Right lung (tissue), 10 donors: Measurements from ENCODE around the gene USP17L19. TPM values are rescaled to one million over a fixed set of nuclear protein-coding genes. Genes with fewer than 3 reads are reported as not detected.
"Not testable (repeated sequence)": the region's sequence is repeated elsewhere in the genome, so short reads cannot be mapped to it uniquely, and the experiment has no call there.

Source experiments
- DNase-seq, 2 donors: peaks; one replicate each; pipeline ENCODE4 v3.0.0-alpha.2; 2013
- long read RNA-seq, 8 donors: transcript quantifications; one replicate each; lab custom pipeline, GENCODE V29; 2026
- polyA plus RNA-seq, 5 donors: library from polyadenylated mRNA; unstranded; fragments of 120-200 nt; gene quantifications; one replicate each; pipeline versions ENCODE4 v1.2.1 to v1.2.3, GENCODE V29; 2013; ENCODE audit warnings: inconsistent platforms in 1 of 5, low replicate concordance in 1 of 5; ENCODE audit not compliant: insufficient read length in 5 of 5, insufficient read depth in 1 of 5

USP17L19 gene, protein sequence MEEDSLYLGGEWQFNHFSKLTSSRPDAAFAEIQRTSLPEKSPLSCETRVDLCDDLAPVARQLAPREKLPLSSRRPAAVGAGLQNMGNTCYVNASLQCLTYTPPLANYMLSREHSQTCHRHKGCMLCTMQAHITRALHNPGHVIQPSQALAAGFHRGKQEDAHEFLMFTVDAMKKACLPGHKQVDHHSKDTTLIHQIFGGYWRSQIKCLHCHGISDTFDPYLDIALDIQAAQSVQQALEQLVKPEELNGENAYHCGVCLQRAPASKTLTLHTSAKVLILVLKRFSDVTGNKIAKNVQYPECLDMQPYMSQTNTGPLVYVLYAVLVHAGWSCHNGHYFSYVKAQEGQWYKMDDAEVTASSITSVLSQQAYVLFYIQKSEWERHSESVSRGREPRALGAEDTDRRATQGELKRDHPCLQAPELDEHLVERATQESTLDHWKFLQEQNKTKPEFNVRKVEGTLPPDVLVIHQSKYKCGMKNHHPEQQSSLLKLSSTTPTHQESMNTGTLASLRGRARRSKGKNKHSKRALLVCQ
- not detected for polyA plus RNA-seq
- long read RNA-seq, donor 1 = 0 reads
- long read RNA-seq, donor 2 = 0 reads
- long read RNA-seq, donor 3 = 0 reads
- long read RNA-seq, donor 4 = 0 reads
- long read RNA-seq, donor 5 = 0 reads
- long read RNA-seq, donor 6 = 0 reads
- long read RNA-seq, donor 7 = 0 reads
- long read RNA-seq, donor 8 = 0 reads

DNA sequence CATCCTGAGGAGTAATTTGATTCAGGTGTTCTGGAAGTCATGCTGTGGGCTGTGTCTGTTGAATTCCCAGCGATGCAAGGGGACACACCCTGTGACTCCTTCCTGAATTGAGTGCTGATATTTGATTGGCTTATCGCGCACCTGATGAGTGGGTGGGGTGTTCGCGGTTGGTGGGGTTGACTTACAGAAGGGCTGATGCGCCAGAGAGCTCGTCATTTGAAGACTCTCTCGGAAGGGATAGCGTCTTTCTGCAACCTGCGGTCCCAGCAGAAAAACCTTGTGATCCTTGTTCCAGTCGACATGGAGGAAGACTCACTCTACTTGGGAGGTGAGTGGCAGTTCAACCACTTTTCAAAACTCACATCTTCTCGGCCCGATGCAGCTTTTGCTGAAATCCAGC is at the start of gene USP17L19:
Gene USP17L19 (plus strand): TSS at position 301 of the 400 bp plus-strand sequence. CDS start 0 bp downstream, at position 301.
- DNase-seq = not testable (repeated sequence)

- DNase-seq = not testable (repeated sequence)
Observed at GRCh38 chr4:9210357-9210756, 42.8 kb upstream of the USP17L19 start, which contains the start of gene USP17L10. TSS of gene USP17L10 (plus strand) at chr4:9210657. CDS start at chr4:9210657, 0 bp downstream.

DNA sequence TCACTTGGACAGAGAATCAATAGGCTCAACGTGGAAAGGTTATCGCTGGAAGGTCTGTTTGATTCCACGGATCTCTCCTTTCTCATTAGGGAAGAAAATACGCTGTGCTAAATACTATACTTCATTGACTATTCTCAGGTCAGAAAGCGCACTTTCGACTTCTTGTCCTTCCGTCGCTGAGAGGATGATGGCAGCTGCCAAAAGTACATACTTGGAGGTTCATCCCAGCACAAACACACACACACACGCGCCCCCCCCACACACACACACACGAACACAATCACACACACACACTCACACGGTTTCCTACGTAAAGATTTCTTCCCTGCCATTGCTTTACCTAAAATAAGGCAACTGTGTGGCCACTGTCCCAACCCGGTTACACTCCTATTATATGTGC is 38.5 kb upstream of the USP17L19 start:
- not testable (repeated sequence) for DNase-seq

GRCh38 chr4:9215105-9215504 is 38.1 kb upstream of the USP17L19 start, which contains the start of gene USP17L11:
TSS of gene USP17L11 (plus strand) at chr4:9215405. CDS start at chr4:9215405, 0 bp downstream.
- not testable (repeated sequence) for DNase-seq

- not testable (repeated sequence) for DNase-seq
Observed at GRCh38 chr4:9219852-9220251, 33.3 kb upstream of the USP17L19 start, which contains the start of gene USP17L12. TSS of gene USP17L12 (plus strand) at chr4:9220152. CDS start at chr4:9220152, 0 bp downstream.

DNA sequence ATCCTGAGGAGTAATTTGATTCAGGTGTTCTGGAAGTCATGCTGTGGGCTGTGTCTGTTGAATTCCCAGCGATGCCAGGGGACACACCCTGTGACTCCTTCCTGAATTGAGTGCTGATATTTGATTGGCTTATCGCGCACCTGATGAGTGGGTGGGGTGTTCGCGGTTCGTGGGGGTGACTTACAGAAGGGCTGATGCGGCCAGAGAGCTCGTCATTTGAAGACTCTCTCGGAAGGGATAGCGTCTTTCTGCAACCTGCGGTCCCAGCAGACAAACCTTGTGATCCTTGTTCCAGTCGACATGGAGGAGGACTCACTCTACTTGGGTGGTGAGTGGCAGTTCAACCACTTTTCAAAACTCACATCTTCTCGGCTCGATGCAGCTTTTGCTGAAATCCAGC is 28.6 kb upstream of the USP17L19 start, which contains the start of gene USP17L13:
Gene USP17L13 (plus strand): TSS at position 301 of the 400 bp plus-strand sequence. CDS start 0 bp downstream, at position 301.
- not testable (repeated sequence) for DNase-seq

GRCh38 chr4:9230249-9230648 is 22.9 kb upstream of the USP17L19 start:
- not testable (repeated sequence) for DNase-seq

- DNase-seq = not testable (repeated sequence)
Observed at GRCh38 chr4:9234085-9234484, 19.1 kb upstream of the USP17L19 start, which contains the start of gene USP17L15. TSS of gene USP17L15 (plus strand) at chr4:9234385. CDS start at chr4:9234385, 0 bp downstream.

- DNase-seq = not testable (repeated sequence)
Observed at GRCh38 chr4:9238461-9238860, 14.7 kb upstream of the USP17L19 start.

DNA sequence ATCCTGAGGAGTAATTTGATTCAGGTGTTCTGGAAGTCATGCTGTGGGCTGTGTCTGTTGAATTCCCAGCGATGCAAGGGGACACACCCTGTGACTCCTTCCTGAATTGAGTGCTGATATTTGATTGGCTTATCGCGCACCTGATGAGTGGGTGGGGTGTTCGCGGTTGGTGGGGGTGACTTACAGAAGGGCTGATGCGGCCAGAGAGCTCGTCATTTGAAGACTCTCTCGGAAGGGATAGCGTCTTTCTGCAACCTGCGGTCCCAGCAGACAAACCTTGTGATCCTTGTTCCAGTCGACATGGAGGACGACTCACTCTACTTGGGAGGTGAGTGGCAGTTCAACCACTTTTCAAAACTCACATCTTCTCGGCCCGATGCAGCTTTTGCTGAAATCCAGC is 9.6 kb upstream of the USP17L19 start, which contains the start of gene USP17L17:
Gene USP17L17 (plus strand): TSS at position 301 of the 400 bp plus-strand sequence. CDS start 0 bp downstream, at position 301.
- DNase-seq = not testable (repeated sequence)

DNA sequence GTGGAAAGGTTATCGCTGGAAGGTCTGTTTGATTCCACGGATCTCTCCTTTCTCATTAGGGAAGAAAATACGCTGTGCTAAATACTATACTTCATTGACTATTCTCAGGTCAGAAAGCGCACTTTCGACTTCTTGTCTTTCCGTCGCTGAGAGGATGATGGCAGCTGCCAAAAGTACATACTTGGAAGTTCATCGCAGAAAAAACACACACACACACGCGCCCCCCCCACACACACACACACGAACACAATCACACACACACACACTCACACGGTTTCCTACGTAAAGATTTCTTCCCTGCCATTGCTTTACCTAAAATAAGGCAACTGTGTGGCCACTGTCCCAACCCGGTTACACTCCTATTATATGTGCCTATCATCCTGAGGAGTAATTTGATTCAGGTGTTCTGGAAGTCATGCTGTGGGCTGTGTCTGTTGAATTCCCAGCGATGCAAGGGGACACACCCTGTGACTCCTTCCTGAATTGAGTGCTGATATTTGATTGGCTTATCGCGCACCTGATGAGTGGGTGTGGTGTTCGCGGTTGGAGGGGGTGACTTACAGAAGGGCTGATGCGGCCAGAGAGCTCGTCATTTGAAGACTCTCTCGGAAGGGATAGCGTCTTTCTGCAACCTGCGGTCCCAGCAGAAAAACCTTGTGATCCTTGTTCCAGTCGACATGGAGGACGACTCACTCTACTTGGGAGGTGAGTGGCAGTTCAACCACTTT is 5.1 kb upstream of the USP17L19 start, which contains the start of gene USP17L18:
Gene USP17L18 (plus strand): TSS at position 678 of the 728 bp plus-strand sequence. CDS start 0 bp downstream, at position 678.
- not testable (repeated sequence) for DNase-seq

DNA sequence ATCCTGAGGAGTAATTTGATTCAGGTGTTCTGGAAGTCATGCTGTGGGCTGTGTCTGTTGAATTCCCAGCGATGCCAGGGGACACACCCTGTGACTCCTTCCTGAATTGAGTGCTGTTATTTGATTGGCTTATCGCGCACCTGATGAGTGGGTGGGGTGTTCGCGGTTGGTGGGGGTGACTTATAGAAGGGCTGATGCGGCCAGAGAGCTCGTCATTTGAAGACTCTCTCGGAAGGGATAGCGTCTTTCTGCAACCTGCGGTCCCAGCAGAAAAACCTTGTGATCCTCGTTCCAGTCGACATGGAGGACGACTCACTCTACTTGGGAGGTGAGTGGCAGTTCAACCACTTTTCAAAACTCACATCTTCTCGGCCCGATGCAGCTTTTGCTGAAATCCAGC is 4.6 kb downstream of the USP17L19 start, which contains the start of gene USP17L20:
Gene USP17L20 (plus strand): TSS at position 301 of the 400 bp plus-strand sequence. CDS start 0 bp downstream, at position 301.
- not testable (repeated sequence) for DNase-seq

GRCh38 chr4:9262572-9262971 is 9.4 kb downstream of the USP17L19 start, which contains the start of gene USP17L21:
TSS of gene USP17L21 (plus strand) at chr4:9262872. CDS start at chr4:9262872, 0 bp downstream.
- not testable (repeated sequence) for DNase-seq

DNA sequence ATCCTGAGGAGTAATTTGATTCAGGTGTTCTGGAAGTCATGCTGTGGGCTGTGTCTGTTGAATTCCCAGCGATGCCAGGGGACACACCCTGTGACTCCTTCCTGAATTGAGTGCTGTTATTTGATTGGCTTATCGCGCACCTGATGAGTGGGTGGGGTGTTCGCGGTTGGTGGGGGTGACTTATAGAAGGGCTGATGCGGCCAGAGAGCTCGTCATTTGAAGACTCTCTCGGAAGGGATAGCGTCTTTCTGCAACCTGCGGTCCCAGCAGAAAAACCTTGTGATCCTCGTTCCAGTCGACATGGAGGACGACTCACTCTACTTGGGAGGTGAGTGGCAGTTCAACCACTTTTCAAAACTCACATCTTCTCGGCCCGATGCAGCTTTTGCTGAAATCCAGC is 14.1 kb downstream of the USP17L19 start, which contains the start of gene USP17L22:
Gene USP17L22 (plus strand): TSS at position 301 of the 400 bp plus-strand sequence. CDS start 0 bp downstream, at position 301.
- DNase-seq = not testable (repeated sequence)

DNA sequence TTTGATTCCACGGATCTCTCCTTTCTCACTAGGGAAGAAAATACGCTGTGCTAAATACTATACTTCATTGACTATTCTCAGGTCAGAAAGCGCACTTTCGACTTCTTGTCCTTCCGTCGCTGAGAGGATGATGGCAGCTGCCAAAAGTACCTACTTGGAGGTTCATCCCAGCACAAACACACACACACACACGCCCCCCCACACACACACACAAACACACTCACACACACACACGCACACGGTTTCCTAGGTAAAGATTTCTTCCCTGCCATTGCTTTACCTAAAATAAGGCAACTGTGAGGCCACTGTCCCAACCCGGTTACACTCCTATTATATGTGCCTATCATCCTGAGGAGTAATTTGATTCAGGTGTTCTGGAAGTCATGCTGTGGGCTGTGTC is 18.5 kb downstream of the USP17L19 start:
- not testable (repeated sequence) for DNase-seq

Other genes with a start within 250 kb of the USP17L19 start
- under 1 TPM in 3 of 5 donors, not detected in 2; 0.05 to 0.10 (median 0.08) TPM for gene FAM90A26, start 83.0 kb upstream of the USP17L19 start, polyA plus RNA-seq
- gene USP17L10, start 42.7 kb upstream of the USP17L19 start, polyA plus RNA-seq = not detected
- not detected for gene USP17L11, start 38.0 kb upstream of the USP17L19 start, polyA plus RNA-seq
- not detected for gene USP17L12, start 33.2 kb upstream of the USP17L19 start, polyA plus RNA-seq
- gene USP17L13, start 28.5 kb upstream of the USP17L19 start, polyA plus RNA-seq = not detected
- not detected for gene USP17L15, start 19.0 kb upstream of the USP17L19 start, polyA plus RNA-seq
- gene USP17L17, start 9.5 kb upstream of the USP17L19 start, polyA plus RNA-seq = not detected
- gene USP17L18, start 4.7 kb upstream of the USP17L19 start, polyA plus RNA-seq = not detected
- not detected for gene USP17L20, start 4.7 kb downstream of the USP17L19 start, polyA plus RNA-seq
- not detected for gene USP17L21, start 9.5 kb downstream of the USP17L19 start, polyA plus RNA-seq
- gene USP17L22, start 14.2 kb downstream of the USP17L19 start, polyA plus RNA-seq = not detected
- not detected for gene USP17L24, start 71.8 kb downstream of the USP17L19 start, polyA plus RNA-seq
- gene USP17L25, start 76.5 kb downstream of the USP17L19 start, polyA plus RNA-seq = not detected
- not detected for gene USP17L26, start 81.3 kb downstream of the USP17L19 start, polyA plus RNA-seq
- gene USP17L5, start 86.0 kb downstream of the USP17L19 start, polyA plus RNA-seq = not detected
- gene USP17L27, start 90.8 kb downstream of the USP17L19 start, polyA plus RNA-seq = not detected
- not detected for gene USP17L28, start 95.5 kb downstream of the USP17L19 start, polyA plus RNA-seq
- gene USP17L29, start 100.3 kb downstream of the USP17L19 start, polyA plus RNA-seq = not detected
- gene USP17L30, start 109.8 kb downstream of the USP17L19 start, polyA plus RNA-seq = not detected
- not detected for gene DEFB131A, start 191.0 kb downstream of the USP17L19 start, polyA plus RNA-seq